Spleen (tissue), 11 donors: ENCODE data around the gene PRTN3. TPM values are rescaled to one million over a fixed set of nuclear protein-coding genes. Genes with fewer than 3 reads are reported as not detected.
"Not testable (repeated sequence)": the region's sequence is repeated elsewhere in the genome, so short reads cannot be mapped to it uniquely, and the experiment has no call there.

Experiments
- DNase-seq: peaks from one replicate; pipeline ENCODE4 v3.0.0-alpha.2; 2020
- H3K27ac ChIP-seq, 8 donors: fragments of 200-600 bp; sonication (generic) in 7 of 8; 1 replicate in 4 of 8; 2 replicates in 4 of 8; pipeline versions ENCODE4 v1.5.0 to v1.8.0; 2016 to 2021; ENCODE audit warnings: inconsistent platforms in 4 of 8, mild to moderate bottlenecking in 4 of 8, moderate library complexity in 1 of 8
- H3K27me3 ChIP-seq, 7 donors: fragments of 200-600 bp; sonication (generic) in 6 of 7; replicated peaks in 1 of 7; 1 replicate in 4 of 7; 2 replicates in 3 of 7; pipeline versions ENCODE4 v1.5.0 to v1.8.0; 2016 to 2021; ENCODE audit warnings: inconsistent platforms in 3 of 7, mild to moderate bottlenecking in 1 of 7
- H3K36me3 ChIP-seq, 6 donors: fragments of 200-600 bp; sonication (generic) in 5 of 6; 1 replicate in 4 of 6; 2 replicates in 2 of 6; pipeline versions ENCODE4 v1.5.0 to v1.8.0; 2016 to 2021; ENCODE audit warnings: inconsistent platforms in 2 of 6
- H3K4me1 ChIP-seq, 6 donors: fragments of 200-600 bp; sonication (generic) in 5 of 6; 1 replicate in 3 of 6; 2 replicates in 3 of 6; pipeline versions ENCODE4 v1.5.0 to v1.8.0; 2016 to 2021; ENCODE audit warnings: inconsistent platforms in 3 of 6
- H3K4me3 ChIP-seq, 8 donors: fragments of 200-600 bp; sonication (generic) in 7 of 8; 1 replicate in 4 of 8; 2 replicates in 4 of 8; pipeline versions ENCODE4 v1.5.0 to v1.8.0; 2016 to 2021; ENCODE audit warnings: inconsistent platforms in 4 of 8, mild to moderate bottlenecking in 4 of 8, moderate library complexity in 2 of 8
- H3K9me3 ChIP-seq, 8 donors: fragments of 200-600 bp; sonication (generic) in 7 of 8; 1 replicate in 4 of 8; 2 replicates in 4 of 8; pipeline versions ENCODE4 v1.5.0 to v1.8.0; 2016 to 2021; ENCODE audit warnings: inconsistent platforms in 4 of 8
- CTCF ChIP-seq, 11 experiments: fragments of 200-600 bp in 7 of 11; fragments of 450-650 bp in 4 of 11; sonication (generic) in 4 of 11; IDR thresholded peaks in 8 of 11; conservative IDR thresholded peaks in 3 of 11; 1 replicate in 7 of 11; 2 replicates in 4 of 11; pipeline versions ENCODE4 v1.4.0 to v1.8.0; 2016 to 2021; ENCODE audit warnings: antibody characterized with exemption in 11 of 11, inconsistent platforms in 4 of 11, mild to moderate bottlenecking in 1 of 11
- POLR2A ChIP-seq, 3 donors: fragments of 450-650 bp; IDR thresholded peaks; one replicate each; pipeline ENCODE4 v1.5.1; 2017; ENCODE audit warnings: antibody characterized with exemption in 3 of 3, mild to moderate bottlenecking in 1 of 3
- POLR2AphosphoS5 ChIP-seq, 3 donors: sonication (generic); formaldehyde crosslinking; IDR thresholded peaks; one replicate each; pipeline ENCODE4 v1.5.1; 2017; ENCODE audit warnings: antibody characterized with exemption in 3 of 3
- WGBS, 5 donors: extraction: QIAGEN DNeasy Blood & Tissue Kit in 3 of 5; methylation state at CpG; one replicate each; pipeline versions ENCODE4 v1.1.5 to v1.1.7; 2013 to 2018; 5-methylcytosine and 5-hydroxymethylcytosine counted together
- intact Hi-C: fragments of 100-400 bp; cut with DNase I; formaldehyde crosslinking; loops from one replicate; pipeline ENCODE4 v1.15.0; 2023; ENCODE audit warnings: low total_unique reads
- polyA plus RNA-seq, 3 donors: library from polyadenylated mRNA; stranded (reverse); fragments of 200-250 nt; gene quantifications; one replicate each; pipeline ENCODE4 v1.2.1, GENCODE V29; 2013
- total RNA-seq, 7 donors: library from RNA; depleted of rRNA in 3 of 7; stranded (reverse); fragments of >200 nt in 3 of 7; fragmentation: NEBNext Ultra II Directional in 4 of 7; extraction: Animal tissue kit (Norgen Biotek cat#: 25700) in 4 of 7; gene quantifications; one replicate each; pipeline versions ENCODE4 v1.1.0 to v1.2.1, GENCODE V29; 2016 to 2021
- donor health status: healthy with polysubstance abuse.
- donor health status: DM: no; HTN: no; CAD: no; lungs with moderate emphysema.
- donor health status: DM: no; HTN: no; CAD: no.
- donor health status: Bipolar disorder and iron deficiency.
- donor health status: healthy.
- donor health status: DM: no; HTN: no; CAD: no.
- donor health status: DM: yes; HTN: yes; CAD: no.

The PRTN3 gene
- total and polyA plus RNA-seq, 10 donors = 0.89 to 168 (median 7.9) TPM

DNA sequence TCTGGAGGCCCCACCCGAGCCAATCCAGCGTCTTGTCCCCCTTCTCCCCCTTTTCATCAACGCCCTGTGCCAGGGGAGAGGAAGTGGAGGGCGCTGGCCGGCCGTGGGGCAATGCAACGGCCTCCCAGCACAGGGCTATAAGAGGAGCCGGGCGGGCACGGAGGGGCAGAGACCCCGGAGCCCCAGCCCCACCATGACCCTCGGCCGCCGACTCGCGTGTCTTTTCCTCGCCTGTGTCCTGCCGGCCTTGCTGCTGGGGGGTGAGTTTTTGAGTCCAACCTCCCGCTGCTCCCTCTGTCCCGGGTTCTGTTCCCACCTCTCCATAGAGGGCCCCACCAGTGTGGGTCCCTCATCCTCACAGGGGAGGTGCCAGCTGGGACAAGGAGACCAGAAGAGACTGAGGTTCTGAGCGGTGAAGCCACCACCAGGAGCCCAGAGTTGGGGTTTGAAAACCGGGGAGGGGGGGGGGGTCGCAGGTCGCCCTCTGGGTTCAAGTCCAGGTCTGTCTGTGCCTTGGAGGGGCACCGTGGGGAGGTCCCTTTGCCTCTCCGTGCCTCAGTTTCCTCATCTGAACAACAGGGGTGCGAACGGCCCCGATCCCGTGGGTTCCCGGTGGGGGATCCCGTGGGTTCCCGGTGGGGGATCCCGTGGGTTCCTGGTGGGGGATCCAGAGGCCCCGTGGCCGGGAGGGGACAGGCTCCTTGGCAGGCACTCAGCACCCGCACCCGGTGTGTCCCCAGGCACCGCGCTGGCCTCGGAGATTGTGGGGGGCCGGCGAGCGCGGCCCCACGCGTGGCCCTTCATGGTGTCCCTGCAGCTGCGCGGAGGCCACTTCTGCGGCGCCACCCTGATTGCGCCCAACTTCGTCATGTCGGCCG, 11.6 kb downstream of the PRTN3 start, which contains the start of gene ELANE:
TSS of gene ELANE (plus strand) at position 168 of the 878 bp plus-strand sequence. CDS start at position 194, 26 bp downstream.
- Histone ChIP-seq H3K27me3 (peaks cover 0 to 83% (median 39%) of the 10 kb centered on the region in 7 donors), H3K4me3 (peak within 1 kb of the TSS in 3 of 8 donors; percentile 6 to 27 (median 6)), H3K27ac (peak within 1 kb of the TSS in 7 of 8 donors; percentile 60 to 82 (median 79)), H3K4me1 (peaks cover 0 to 56% (median 27%) of the 10 kb centered on the region in 6 donors), H3K36me3 (no peaks in the 10 kb centered on the region), H3K9me3 (no peaks in the 10 kb centered on the region)
- intact Hi-C loops = loop anchor here (10.0 kb wide), 1 partner anchor 78 kb away; no protein-coding TSS in a partner anchor
- DNase-seq = peak; percentile 79
- 42 to 70% (median 45%) methylated on average over 28 to 55 of the region's 55 CpGs for WGBS, 5 donors
- TF ChIP-seq POLR2AphosphoS5 (IDR thresholded peaks at IDR 0.05) (no peak), POLR2A (IDR thresholded peaks at IDR 0.05) (no peak)

GRCh38 chr19:853014-853585, 12.3 kb downstream of the PRTN3 start:
- no peaks in the 10 kb centered on the region for H3K9me3 ChIP-seq
- H3K36me3 ChIP-seq = no peaks in the 10 kb centered on the region
- H3K27me3 ChIP-seq = peaks cover 0 to 78% (median 33%) of the 10 kb centered on the region in 7 donors
- H3K4me1 ChIP-seq = peaks cover 0 to 52% (median 23%) of the 10 kb centered on the region in 6 donors
- H3K4me3 ChIP-seq = peak overlapping the region in 3 of 8 donors; percentile 6 to 27 (median 6)
- peak overlapping the region in 1 of 8 donors; percentile 82 for H3K27ac ChIP-seq
- TF ChIP-seq CTCF (IDR thresholded peaks at IDR 0.05 in 8 of 11, conservative IDR thresholded peaks at IDR 0.05 in 3 of 11) (no peak), POLR2AphosphoS5 (IDR thresholded peaks at IDR 0.05) (no peak), POLR2A (IDR thresholded peaks at IDR 0.05) (no peak)
- no peak for DNase-seq
- intact Hi-C loops = loop anchor here (10.0 kb wide), 1 partner anchor 78 kb away; no protein-coding TSS in a partner anchor
- WGBS, 5 donors = 16 to 38% (median 28%) methylated on average over 10 to 67 of the region's 67 CpGs

GRCh38 chr19:853614-854220, 12.9 kb downstream of the PRTN3 start:
- Histone ChIP-seq H3K27me3 (peaks cover 0 to 78% (median 29%) of the 10 kb centered on the region in 7 donors), H3K4me1 (peaks cover 0 to 48% (median 22%) of the 10 kb centered on the region in 6 donors)
- H3K36me3 ChIP-seq, H3K27ac ChIP-seq, DNase-seq, H3K9me3 ChIP-seq, H3K4me3 ChIP-seq: not testable (repeated sequence)
- 53 to 81% (median 63%) methylated on average over 9 to 12 of the region's 17 CpGs for WGBS, 5 donors
- intact Hi-C loops = loop anchor here (10.0 kb wide), 1 partner anchor 79 kb away; no protein-coding TSS in a partner anchor

DNA sequence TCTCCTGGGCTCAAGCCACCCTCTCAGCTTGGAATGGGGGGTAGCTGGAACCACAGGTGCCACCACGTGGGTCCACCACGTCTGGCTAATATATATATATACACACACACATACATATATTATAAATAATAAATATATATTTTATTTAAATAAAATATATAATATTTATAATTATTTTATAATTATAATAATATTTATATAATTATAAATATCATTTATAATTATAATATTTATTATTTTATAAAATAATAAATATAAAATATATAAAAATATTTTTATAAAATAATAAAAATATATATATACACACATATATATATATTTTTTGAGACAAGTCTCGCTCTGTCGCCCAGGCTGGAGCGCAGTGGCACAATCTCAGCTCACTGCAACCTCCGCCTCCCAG, 13.8 kb downstream of the PRTN3 start:
- intact Hi-C loops = loop anchor here (10.0 kb wide), 1 partner anchor 80 kb away; no protein-coding TSS in a partner anchor
- WGBS, 5 donors = 60 to 74% (median 68%) methylated on average over 6 of the region's 6 CpGs
- H3K27ac ChIP-seq = no peak overlapping the region
- no peaks in the 10 kb centered on the region for H3K36me3 ChIP-seq
- H3K4me3 ChIP-seq = no peak overlapping the region
- H3K4me1 ChIP-seq = peaks cover 0 to 55% (median 24%) of the 10 kb centered on the region in 6 donors
- H3K9me3 ChIP-seq = no peaks in the 10 kb centered on the region
- no peak for TF ChIP-seq POLR2AphosphoS5 (IDR thresholded peaks at IDR 0.05)
- TF ChIP-seq POLR2A (IDR thresholded peaks at IDR 0.05) = no peak
- TF ChIP-seq CTCF (IDR thresholded peaks at IDR 0.05 in 8 of 11, conservative IDR thresholded peaks at IDR 0.05 in 3 of 11) = no peak
- peaks cover 0 to 78% (median 29%) of the 10 kb centered on the region in 7 donors for H3K27me3 ChIP-seq
- no peak for DNase-seq
